Colon (tissue), 2 donors: ENCODE results near the gene TADA2B.

Experiments used
- FAIRE-seq: peaks from 2 replicates; lab custom pipeline; 2012; peaks lifted over from hg19 to GRCh38; lab: Jason Lieb, UNC
- donor health status: control.
- donor health status: control.

The TADA2B gene

DNA sequence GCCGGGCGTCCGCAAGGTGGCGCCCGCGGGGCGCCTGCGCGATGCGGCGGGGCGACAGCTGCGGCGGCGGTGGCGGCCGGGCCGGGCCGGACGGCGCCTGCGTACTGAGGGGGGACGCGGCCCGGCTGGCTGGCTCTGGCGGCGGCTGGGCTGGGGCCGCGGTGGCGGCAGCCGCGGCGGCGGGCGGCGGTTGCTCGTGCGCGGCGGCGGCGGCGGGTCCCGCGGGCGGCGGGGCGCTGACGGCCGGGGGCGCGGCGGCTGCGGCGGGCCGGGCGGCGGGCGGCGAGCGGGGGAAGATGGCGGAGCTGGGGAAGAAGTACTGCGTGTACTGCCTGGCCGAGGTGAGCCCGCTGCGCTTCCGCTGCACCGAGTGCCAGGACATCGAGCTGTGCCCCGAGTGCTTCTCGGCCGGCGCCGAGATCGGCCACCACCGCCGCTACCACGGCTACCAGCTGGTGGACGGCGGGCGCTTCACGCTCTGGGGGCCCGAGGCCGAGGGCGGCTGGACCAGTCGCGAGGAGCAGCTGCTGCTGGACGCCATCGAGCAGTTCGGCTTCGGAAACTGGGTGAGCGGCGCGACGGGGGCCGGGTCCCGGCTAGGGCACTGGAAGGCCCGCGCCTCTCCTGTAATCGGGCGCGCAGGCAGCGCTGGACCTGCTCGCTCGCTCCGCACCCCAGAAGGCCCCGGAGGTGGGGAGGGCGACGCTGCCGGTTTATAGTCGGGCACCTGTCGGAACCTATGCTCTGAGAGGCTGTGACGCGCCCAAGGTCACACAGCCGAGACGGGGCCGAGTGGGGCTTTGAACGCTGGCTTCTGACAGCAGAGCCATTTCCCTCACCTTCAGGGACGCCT lies at the start of gene TADA2B:
Gene TADA2B, plus strand, starts transcription at position 89 of the 853 bp plus-strand sequence. Its CDS starts 208 bp downstream, at position 297.
- FAIRE-seq: no peak

- FAIRE-seq: no peak
Measured at GRCh38 chr4:6996481-6996880, 46.7 kb upstream of the TADA2B start.

DNA sequence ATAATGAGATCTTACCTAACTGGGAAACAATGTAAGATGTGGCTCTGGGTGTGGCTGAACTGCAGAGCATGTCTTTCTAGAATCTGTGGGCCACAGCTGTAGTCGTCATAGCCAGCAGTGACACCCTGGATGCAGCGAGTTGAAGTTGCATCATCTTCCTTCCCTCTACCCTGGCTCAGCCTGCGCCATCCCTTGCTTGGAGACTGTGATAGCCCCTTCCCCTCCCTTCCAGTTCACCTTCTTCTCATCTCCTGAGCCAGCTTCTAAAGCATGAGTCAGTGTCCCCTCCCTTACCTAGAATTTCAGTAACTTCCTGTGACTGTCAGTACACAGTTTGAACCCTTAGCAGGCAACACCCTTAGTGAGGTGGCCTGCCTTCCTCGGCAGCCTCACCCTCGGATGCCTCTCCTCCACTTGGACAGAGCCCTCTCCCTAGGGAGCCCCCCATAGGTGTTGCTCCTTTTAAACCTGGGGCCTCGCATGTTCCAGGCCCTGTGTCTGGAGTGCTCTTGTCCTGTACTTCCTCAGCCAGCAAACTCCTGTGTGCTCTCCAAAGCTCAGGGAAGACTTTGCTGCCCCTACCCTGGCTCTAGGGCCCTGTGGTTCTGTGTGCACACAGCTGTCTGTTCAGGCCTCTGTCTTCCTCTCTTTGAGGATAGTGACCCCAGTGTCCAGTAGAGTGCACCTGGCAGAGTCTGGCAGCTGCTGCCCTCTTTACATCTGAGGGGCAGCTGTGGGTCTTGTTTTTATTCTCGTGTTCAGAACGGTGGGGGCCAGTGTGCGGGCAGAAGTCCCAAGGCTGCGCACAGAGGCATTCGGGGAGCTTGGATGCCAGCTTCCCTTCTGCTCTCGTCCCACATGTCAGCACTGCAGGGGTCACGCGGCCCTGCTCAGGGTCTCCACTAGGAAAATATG lies 43.7 kb upstream of the TADA2B start:
- no peak for FAIRE-seq

- no peak for FAIRE-seq
Measured at GRCh38 chr4:7000421-7001176, 42.6 kb upstream of the TADA2B start.

GRCh38 chr4:7001271-7001670 lies 41.9 kb upstream of the TADA2B start:
- FAIRE-seq: no peak

DNA sequence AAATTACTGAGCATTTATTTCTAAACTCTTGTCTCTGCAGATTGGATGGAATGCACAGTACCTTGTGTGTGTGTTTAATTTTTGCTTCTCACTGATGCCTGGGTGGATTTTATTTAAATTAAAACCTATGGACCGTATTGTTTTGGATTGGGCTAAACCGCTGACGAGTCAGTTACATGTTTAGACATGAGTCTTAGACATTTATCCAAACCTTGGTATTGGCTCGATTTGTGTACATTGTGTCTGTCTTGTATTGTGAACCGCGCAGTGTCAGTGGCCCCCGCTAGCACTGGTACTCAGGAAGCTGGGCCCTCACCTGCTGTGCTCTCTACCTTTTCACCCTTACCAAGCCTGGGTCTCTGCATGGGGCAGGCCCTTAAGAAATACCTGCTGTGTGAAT lies 40.8 kb upstream of the TADA2B start:
- no peak for FAIRE-seq

DNA sequence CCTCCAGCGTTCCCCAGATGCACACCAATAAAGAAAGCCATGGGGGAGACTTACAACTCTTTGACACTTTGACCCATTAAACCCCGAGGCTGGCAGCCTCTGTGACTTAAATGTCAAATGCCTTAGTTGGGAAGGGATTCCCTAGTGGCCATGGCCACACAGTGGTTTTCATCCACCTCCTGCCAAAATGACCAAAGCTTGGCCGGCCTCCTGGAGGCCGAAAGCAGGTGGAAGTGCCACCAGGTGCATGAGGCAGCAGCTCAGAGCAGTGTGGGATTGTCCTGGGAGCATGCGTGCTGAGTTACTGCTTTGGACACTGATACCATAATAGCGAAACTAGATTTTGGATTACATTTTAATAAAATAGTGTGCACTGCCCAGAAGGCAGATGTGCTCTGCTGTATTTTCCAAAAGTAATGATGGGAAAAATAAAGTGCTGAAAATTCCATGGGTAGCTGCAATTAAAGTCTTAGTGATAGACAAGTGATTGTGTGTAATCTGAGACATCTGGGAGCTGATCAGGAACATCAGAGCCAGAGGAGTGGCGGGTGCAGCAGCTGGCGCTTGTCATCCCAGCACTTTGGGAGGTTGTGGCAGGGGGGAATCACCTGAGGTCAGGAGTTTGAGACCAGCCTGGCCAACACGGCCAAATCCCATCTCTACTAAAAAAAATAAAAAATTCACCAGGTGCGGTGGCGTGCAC lies 39.8 kb upstream of the TADA2B start:
- FAIRE-seq: no peak

GRCh38 chr4:7003879-7004240 lies 39.3 kb upstream of the TADA2B start:
- no peak for FAIRE-seq

- FAIRE-seq: no peak
Measured at GRCh38 chr4:7004331-7004730, 38.8 kb upstream of the TADA2B start.

DNA sequence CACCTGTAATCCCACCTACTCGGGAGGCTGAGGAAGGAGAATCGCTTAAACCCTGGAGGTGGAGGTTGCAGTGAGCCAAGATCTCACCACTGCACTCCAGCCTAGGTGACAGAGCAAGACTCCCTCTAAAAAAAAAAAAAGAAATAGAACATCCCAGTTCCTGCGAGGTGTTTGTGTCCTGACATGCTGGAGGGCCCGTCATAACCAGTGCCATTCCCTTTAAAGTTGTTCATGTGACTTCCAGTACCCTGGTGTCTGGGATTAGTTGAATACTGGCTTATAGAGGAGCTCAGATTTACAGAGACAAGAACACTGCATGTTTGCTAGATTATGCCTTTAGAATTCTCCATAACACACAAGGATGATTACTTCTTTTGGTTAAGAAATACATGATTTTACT lies 37.6 kb upstream of the TADA2B start:
- FAIRE-seq: no peak

GRCh38 chr4:7006411-7006810 lies 36.8 kb upstream of the TADA2B start:
- no peak for FAIRE-seq

DNA sequence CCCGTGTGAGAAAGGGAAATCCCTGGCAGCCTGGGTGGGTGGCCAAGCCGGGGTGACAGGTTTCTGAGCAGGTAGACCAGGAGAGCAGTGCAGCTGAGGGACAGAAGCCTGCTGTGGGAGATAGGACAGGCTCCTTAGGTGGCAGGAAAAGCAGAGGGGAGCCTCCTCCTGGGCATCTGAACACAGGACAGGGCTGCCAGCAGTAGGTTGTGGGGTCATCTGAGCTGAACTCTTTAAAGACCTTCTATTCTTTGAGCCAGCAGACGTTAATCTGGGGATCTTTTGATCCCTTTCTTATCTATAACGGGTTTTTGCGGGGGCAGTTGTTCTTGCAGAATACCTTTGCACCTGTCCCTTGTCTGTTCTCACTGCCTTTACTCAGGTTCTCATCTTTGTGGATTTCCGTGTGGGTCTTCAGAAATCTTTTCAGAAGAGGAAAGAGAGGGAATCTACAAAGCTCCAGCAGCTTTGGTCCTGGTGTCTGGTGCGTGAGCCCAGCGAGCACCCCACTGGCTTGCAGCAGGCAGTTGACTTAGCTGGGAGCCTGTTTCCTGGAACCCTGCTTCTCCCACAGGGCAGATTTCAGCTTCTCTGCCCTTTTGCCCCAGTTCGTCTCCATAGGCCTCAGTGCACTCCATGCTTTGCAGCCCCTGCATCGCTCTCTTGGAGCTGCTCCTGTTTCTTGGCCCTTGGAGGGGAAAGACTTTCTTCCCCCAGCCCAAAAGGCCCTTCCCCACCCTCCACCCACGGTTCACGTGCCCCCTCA lies 35.8 kb upstream of the TADA2B start:
- FAIRE-seq: no peak

- FAIRE-seq: no peak
Measured at GRCh38 chr4:7007944-7008343, 35.2 kb upstream of the TADA2B start.

- no peak for FAIRE-seq
Measured at GRCh38 chr4:7009564-7009963, 33.6 kb upstream of the TADA2B start.

DNA sequence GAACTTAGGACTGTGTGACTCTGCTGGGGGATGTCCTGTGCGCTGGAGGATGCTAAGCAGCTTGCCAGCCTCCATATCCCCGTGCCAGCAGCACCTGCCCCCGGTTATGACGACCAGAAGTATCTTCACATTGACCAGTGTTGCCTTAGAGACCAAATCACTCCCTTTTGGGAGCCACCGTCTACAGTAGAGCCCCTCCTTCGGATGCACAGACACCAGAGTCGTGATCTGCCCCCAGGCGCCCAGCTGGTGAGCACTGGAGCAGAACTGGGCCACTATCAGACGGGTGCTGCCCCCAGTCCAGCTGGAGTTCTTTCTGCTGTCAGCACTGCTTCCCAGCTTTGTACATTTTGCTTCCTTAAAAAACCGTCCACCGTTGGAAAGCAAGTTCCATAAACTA lies 30.0 kb upstream of the TADA2B start:
- FAIRE-seq: no peak

DNA sequence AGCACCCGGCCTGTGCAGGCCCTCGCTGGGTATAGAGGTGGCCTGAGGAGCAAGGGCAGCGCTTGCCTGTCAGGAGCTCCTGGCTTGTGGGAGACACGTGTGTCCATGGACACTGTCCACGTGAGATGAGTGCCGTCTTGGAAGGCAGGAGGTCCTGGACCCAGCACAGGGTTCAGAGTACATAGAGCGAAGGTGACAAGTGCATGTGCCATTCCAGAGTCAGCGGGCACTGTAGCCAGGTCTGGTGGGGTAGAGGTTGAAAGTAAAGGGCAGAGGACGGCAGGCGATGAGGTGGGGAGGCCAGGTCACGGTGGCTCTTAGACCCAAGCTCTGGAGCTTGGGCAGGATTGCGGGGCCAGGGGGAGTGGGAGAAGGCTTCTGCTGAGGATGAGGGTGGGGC lies 28.4 kb upstream of the TADA2B start:
- FAIRE-seq: no peak

GRCh38 chr4:7015383-7016035 lies 27.7 kb upstream of the TADA2B start:
- FAIRE-seq: no peak

- no peak for FAIRE-seq
Measured at GRCh38 chr4:7016086-7016485, 27.1 kb upstream of the TADA2B start.

DNA sequence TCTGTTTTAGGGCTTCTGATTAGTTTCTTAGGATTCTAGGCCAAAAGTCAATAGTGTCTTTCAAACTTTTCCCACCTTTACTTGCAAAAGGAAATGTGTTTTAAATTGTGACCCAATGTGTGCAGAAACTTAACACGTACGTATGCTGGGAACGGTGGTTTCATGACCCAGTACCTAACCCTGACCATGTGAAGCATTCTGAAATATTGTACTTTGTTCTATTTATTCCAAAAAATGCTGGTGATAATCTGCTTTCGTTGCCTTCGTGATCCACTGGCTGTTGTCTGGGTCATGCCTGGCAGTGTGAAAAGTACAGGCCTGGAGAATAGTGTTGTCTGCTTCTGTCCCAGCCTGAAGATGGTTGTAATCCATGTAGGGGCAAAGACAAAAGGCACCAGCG lies 26.7 kb upstream of the TADA2B start:
- FAIRE-seq: no peak

DNA sequence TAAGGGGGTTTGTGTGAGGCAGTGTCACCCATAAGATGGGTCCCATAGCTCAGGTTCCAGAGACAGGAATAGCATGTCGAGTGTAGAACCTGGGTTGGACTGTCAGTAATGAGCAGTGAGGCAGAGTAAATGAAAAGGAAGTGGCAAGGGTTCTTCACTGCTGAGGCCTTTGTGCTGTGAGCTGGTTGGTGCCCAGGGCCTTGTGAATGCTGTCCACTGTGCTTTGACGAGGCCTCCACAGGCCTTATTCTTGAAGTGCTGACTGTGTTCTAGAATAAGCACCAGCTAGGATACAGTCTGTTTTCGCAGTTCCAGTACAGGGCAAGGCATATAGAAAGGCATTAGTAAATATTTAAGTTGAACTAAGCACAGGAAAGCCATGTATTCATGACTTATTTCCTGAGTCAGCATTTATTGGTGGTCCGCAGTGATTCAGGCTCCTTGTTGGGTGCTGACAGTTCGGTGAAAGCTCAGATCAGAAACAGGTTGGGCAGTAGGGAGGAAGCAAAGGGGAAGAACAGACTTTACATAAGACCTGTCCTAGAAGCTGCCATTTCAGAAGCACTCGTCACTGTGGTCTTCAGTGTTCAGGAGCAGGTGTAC lies 25.6 kb upstream of the TADA2B start:
- FAIRE-seq: no peak
